Osteoblast (primary cell): ENCODE measurements around the gene CCDC107. TPM values are rescaled to one million over a fixed set of nuclear protein-coding genes. Genes with fewer than 3 reads are reported as not detected.
"Not testable (repeated sequence)": the region's sequence is repeated elsewhere in the genome, so short reads cannot be mapped to it uniquely, and the experiment has no call there.

Source experiments
- DNase-seq: peaks from one replicate; pipeline ENCODE4 v3.0.0; 2011; ENCODE audit warnings: low spot score, mixed read lengths; ENCODE audit not compliant: insufficient read length; ENCODE audit errors: missing footprints
- H2AFZ ChIP-seq: 2 replicates; pipeline ENCODE4 v1.6.0; 2011; ENCODE audit warnings: mild to moderate bottlenecking, low read length
- H3K27ac ChIP-seq: 2 replicates; pipeline ENCODE4 v1.5.1; 2011; ENCODE audit warnings: mild to moderate bottlenecking, low read depth, low read length, moderate library complexity
- H3K27me3 ChIP-seq: 2 replicates; pipeline ENCODE4 v1.6.0; 2012; ENCODE audit warnings: mild to moderate bottlenecking, control low read depth, inconsistent platforms, low read length, moderate library complexity; ENCODE audit not compliant: insufficient read depth
- H3K36me3 ChIP-seq: 2 replicates; pipeline ENCODE4 v1.5.1; 2011; ENCODE audit warnings: mild to moderate bottlenecking, low read length, control low read depth, moderate library complexity; ENCODE audit not compliant: insufficient read depth
- H3K4me1 ChIP-seq: 2 replicates; pipeline ENCODE4 v1.5.1; 2011; ENCODE audit warnings: mild to moderate bottlenecking, low read length, control low read depth, moderate library complexity; ENCODE audit not compliant: insufficient read depth
- H3K4me2 ChIP-seq: 2 replicates; pipeline ENCODE4 v1.6.0; 2011; ENCODE audit warnings: mild to moderate bottlenecking, low read length; ENCODE audit not compliant: insufficient read depth
- H3K4me3 ChIP-seq: fragments of 200-600 bp; sonication (generic); 3 replicates; pipeline ENCODE4 v1.5.1; 2012; ENCODE audit warnings: mild to moderate bottlenecking, low read length, inconsistent platforms; ENCODE audit not compliant: insufficient read depth
- H3K79me2 ChIP-seq: 2 replicates; pipeline ENCODE4 v1.6.0; 2012; ENCODE audit warnings: mild to moderate bottlenecking, low read length, control low read depth, inconsistent platforms; ENCODE audit not compliant: insufficient read depth
- H3K9me3 ChIP-seq: 2 replicates; pipeline ENCODE4 v1.5.1; 2011; ENCODE audit warnings: low read depth, low read length, control low read depth
- H4K20me1 ChIP-seq: 2 replicates; pipeline ENCODE4 v1.6.0; 2012; ENCODE audit warnings: mild to moderate bottlenecking, low read length, control low read depth; ENCODE audit not compliant: insufficient read depth
- total RNA-seq: library from RNA; depleted of rRNA; stranded (reverse); fragments of >200 nt; gene quantifications from 2 replicates; pipeline ENCODE4 v1.2.3, GENCODE V29; 2012
- TF ChIP-seq, protein P1 (sequence below): IDR thresholded peaks from 2 replicates; pipeline ENCODE4 v1.5.1; 2011; ENCODE audit warnings: mild to moderate bottlenecking, low read depth, low read length, moderate library complexity; ENCODE audit errors: extremely low read depth

CCDC107 gene
- total RNA-seq, 1 donor, result 15.6 TPM

DNA sequence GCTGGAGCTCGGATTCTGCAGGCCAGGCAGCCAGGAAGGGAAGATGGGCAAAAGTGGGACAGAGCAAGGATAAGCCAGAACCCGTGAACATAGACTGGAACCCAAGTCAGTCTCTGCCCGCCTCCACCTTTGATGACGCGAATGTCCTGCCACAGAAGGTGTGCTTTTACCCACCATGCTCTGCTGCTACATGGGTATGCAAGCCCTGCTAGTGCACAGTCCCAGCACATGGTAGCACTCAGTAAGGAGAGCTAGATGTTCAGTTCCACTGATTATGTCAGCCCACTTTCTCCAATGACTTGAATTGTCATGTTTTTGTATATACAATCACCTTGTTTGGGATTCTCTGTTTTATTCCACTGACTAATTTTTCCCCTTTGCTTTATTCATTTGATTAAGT lies 28.5 kb upstream of the CCDC107 start:
- Histone ChIP-seq H3K79me2 (no peaks in the 10 kb centered on the region), H4K20me1 (no peaks in the 10 kb centered on the region)
- TF ChIP-seq, protein P1, sequence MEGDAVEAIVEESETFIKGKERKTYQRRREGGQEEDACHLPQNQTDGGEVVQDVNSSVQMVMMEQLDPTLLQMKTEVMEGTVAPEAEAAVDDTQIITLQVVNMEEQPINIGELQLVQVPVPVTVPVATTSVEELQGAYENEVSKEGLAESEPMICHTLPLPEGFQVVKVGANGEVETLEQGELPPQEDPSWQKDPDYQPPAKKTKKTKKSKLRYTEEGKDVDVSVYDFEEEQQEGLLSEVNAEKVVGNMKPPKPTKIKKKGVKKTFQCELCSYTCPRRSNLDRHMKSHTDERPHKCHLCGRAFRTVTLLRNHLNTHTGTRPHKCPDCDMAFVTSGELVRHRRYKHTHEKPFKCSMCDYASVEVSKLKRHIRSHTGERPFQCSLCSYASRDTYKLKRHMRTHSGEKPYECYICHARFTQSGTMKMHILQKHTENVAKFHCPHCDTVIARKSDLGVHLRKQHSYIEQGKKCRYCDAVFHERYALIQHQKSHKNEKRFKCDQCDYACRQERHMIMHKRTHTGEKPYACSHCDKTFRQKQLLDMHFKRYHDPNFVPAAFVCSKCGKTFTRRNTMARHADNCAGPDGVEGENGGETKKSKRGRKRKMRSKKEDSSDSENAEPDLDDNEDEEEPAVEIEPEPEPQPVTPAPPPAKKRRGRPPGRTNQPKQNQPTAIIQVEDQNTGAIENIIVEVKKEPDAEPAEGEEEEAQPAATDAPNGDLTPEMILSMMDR, result no peak

DNA sequence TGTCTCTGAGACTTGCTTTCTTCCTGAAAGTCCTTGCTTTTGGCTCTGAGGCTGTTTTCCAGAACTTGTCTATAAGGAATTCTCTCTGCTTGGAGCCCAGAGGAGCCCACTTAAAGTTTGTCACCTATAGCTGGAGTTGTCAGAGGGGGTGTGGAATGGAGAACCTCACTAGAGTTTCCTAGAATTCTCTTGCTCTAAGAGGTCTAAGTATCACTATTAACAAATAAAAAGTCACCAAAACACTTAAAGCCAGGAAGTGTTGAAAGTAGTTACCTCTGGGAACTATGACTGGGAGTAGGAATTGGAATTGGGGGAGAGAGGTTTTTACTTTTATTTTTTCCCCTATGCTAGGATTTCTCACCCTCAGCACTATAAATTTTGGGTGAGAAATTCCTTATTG lies 22.4 kb upstream of the CCDC107 start:
- Histone ChIP-seq H3K4me2 (no peak overlapping the region), H4K20me1 (no peaks in the 10 kb centered on the region)

More for the DNA sequence above, 28.5 kb upstream of the CCDC107 start:
- Histone ChIP-seq H3K4me2 (no peak overlapping the region), H2AFZ (no peak overlapping the region), H3K36me3 (no peaks in the 10 kb centered on the region), H3K27me3 (no peaks in the 10 kb centered on the region), H3K4me3 (no peak overlapping the region), H3K9me3 (no peaks in the 10 kb centered on the region), H3K4me1 (no peaks in the 10 kb centered on the region), H3K27ac (no peak overlapping the region)
- no peak for DNase-seq

DNA sequence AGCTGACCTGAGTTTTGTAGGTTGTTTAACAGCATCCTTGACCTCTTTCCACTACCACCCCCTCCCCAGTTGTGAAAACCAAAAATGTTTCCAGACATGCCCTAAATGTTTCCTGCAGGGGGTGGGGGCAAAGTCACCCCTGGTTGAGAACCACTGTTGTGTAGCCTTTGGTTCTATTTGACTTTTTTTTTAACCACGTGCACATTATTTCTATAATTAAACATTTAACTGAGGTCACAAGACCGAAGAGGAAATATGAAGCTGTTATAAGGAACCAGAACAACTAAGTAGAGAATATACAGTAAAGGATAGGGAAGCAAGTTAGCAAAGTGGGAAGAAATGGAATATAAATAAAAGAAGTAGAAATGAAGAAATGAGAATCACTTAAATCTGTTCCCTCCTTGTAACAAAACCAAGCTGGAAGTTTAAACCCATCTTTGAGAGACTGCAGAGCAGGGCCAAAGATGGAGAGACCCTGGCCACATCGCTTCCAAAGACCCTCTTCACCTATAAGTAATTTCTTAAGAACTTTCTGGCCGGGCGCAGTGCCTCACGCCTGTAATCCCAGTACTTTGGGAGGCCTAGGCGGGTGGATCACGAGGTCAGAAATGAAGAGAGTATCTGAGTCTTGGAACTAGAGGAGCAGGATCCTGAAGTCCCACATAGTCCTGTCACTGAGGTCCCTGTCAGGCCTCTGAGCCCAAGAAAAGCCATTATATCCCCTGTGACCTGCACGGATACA lies 21.8 kb upstream of the CCDC107 start:
- H3K9me3 ChIP-seq, result no peaks in the 10 kb centered on the region
- no peak for DNase-seq
- no peak overlapping the region for H3K4me2 ChIP-seq
- H3K27ac ChIP-seq, result no peak overlapping the region
- TF ChIP-seq, protein P1, result no peak
- H3K27me3 ChIP-seq, result no peaks in the 10 kb centered on the region
- H3K4me1 ChIP-seq, result peaks cover 12% of the 10 kb centered on the region
- H3K79me2 ChIP-seq, result no peaks in the 10 kb centered on the region
- no peak overlapping the region for H3K4me3 ChIP-seq
- H3K36me3 ChIP-seq, result no peaks in the 10 kb centered on the region
- no peaks in the 10 kb centered on the region for H4K20me1 ChIP-seq
- H2AFZ ChIP-seq, result no peak overlapping the region

More for the DNA sequence above, 22.4 kb upstream of the CCDC107 start:
- no peak for DNase-seq
- Histone ChIP-seq H3K4me1 (peaks cover 12% of the 10 kb centered on the region), H3K27me3 (no peaks in the 10 kb centered on the region), H3K27ac (no peak overlapping the region), H3K79me2 (no peaks in the 10 kb centered on the region), H2AFZ (peak overlapping the region; percentile 51), H3K4me3 (no peak overlapping the region), H3K9me3 (no peaks in the 10 kb centered on the region), H3K36me3 (no peaks in the 10 kb centered on the region)
- TF ChIP-seq, protein P1, result no peak

DNA sequence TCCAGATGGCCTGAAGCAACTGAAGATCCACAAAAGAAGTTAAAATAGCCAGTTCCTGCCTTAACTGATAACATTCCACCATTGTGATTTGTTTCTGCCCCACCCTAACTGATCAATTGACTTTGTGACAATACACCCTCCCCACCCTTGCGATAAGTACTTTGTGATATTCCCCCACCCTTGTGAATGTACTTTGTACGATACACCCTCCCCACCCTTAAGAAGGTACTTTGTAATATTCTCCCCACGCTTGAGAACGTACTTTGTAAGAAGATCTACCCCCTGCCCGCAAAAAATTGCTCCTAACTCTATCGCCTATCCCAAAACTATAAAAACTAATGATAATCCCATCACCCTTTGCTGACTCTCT lies 21.2 kb upstream of the CCDC107 start:
- H3K4me1 ChIP-seq, result peaks cover 12% of the 10 kb centered on the region
- H3K79me2 ChIP-seq, DNase-seq, H3K27ac ChIP-seq, H3K4me2 ChIP-seq, H3K36me3 ChIP-seq, H2AFZ ChIP-seq, H3K27me3 ChIP-seq, H3K4me3 ChIP-seq, H4K20me1 ChIP-seq, H3K9me3 ChIP-seq: not testable (repeated sequence)

DNA sequence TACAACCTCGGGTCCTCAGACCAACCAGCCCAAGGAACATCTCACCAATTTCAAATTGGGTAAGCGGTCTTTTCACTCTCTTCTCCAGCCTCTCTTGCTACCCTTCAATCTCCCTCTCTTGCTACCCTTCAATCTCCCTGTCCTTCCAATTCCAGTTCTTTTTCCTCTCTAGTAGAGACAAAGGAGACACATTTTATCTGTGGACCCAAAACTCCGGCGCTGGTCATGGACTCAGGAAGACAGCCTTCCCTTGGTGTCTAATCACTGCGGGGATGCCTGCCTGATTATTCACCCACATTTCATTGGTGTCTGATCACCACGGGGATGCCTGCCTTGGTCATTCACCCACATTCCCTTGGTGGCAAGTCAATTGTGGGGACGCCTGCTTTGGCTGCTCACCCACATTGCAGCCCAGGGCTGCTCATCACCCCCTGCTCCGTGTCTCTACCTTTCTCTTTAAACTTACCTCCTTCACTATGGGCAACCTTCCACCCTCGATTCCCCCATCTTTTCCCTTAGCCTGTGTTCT lies 20.6 kb upstream of the CCDC107 start:
- H3K27ac ChIP-seq, H3K9me3 ChIP-seq, H4K20me1 ChIP-seq, H3K4me3 ChIP-seq, H3K27me3 ChIP-seq, H3K79me2 ChIP-seq, H2AFZ ChIP-seq, H3K36me3 ChIP-seq, DNase-seq: not testable (repeated sequence)
- Histone ChIP-seq H3K4me2 (peak overlapping the region; percentile 11), H3K4me1 (peaks cover 12% of the 10 kb centered on the region)

DNA sequence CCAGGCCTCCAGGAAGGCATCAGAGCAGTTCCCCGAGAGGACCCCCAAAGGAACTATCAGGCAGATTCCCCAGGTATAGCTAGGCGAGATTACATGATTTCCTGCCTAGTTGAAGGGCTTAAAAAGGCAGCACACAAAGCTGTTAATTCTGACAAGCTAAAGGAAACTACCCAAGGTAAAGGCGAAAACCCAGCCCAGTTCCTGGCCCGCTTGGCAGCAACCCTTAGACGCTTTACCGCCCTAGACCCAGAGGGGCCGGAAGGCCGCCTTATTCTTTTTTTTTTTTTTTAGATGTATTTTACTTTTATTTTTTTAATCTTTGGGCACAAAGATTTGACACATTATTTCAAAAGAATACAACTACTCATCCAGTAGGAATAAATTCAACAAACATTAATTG lies 19.3 kb upstream of the CCDC107 start:
- not testable (repeated sequence) for H3K27ac ChIP-seq, H3K4me2 ChIP-seq, H3K36me3 ChIP-seq, H3K79me2 ChIP-seq, H4K20me1 ChIP-seq, H3K4me3 ChIP-seq, H3K27me3 ChIP-seq, H3K9me3 ChIP-seq, H2AFZ ChIP-seq, DNase-seq
- H3K4me1 ChIP-seq, result peaks cover 12% of the 10 kb centered on the region

DNA sequence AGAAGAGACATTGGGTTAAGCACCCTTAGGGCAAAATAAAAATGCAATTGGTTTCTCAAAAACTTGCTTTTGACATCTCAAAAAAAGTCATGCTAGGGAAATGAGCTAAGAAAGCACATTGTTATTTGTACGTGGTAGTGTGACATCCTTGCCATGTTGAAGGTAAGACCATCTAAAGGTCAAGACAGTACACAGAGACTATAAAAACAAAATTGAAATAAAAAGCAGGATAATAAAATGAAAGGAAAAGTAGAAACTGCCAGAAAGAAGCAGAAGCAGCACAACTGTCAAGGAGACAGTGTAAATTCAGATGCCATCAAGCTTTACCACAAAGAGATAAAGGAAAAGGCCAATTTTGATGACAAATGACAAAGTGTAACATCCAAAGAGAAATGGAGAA lies 18.9 kb upstream of the CCDC107 start:
- H3K36me3 ChIP-seq, result not testable (repeated sequence)

More for the DNA sequence above, 18.9 kb upstream of the CCDC107 start:
- not testable (repeated sequence) for H4K20me1 ChIP-seq, H3K4me3 ChIP-seq, H3K27me3 ChIP-seq, DNase-seq, H3K4me2 ChIP-seq, H3K79me2 ChIP-seq, H2AFZ ChIP-seq, H3K9me3 ChIP-seq, H3K27ac ChIP-seq
- peaks cover 14% of the 10 kb centered on the region for H3K4me1 ChIP-seq
